Stimulated activated CD4-positive, alpha-beta T cell treated with anti-CD3 and anti-CD28 coated beads, Interleukin-1b, Interleukin-23, amount 100 ng/mL, for 48 hours (primary cell): ENCODE measurements around the gene SLC1A5.
A peak's percentile ranks its signal among the peaks of the same experiment; 100 is the strongest.
"Not testable (repeated sequence)": the region's sequence is repeated elsewhere in the genome, so short reads cannot be mapped to it uniquely, and the experiment has no call there.

Source experiments
- DNase-seq: peaks from one replicate; pipeline ENCODE4 v3.0.0-alpha.2; 2020

The SLC1A5 gene

DNA sequence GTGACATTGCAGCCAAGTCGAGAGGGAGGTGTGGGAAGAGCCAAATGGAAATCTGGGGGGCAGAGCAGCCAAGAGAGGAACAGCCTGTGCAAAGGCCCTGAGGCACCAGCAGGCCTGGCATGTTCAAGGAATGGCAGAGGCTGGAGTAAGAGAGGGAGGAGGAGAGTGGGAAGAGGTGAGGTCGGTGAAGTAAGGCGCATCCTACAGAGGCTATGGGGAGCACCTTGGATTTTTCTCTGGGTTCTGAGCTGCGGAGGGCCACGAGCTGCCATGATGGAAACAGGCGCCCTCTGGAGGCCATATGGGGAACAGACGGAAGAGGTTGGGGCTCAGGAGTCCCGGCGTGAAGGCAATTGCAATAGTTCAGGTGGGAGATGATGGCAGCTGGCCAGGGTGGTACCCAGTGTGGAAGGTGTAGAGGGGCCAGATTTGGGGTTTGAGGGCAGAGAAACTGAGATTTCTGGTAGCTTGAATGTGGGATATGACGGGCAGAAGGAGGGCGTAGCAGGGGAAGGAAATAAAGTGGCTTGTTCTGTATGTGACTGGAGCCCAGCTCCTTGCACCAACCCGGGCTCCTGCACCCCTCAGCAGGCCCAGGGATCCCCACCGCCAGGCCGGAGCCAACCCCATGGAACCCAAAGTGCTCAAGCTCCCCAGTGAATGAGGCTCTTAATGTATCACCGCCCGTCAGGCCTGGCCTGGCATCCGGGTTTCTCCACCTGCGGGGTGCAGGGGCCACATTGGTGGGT is 21.7 kb downstream of the SLC1A5 start:
- peak; percentile 67 for DNase-seq

GRCh38 chr19:46764817-46765291 is 23.5 kb downstream of the SLC1A5 start:
- DNase-seq = no peak

- DNase-seq = no peak
These were observed 26.0 kb downstream of the SLC1A5 start for GRCh38 chr19:46762245-46762890.

GRCh38 chr19:46761418-46761831 is 27.0 kb downstream of the SLC1A5 start:
- DNase-seq = no peak

- DNase-seq = not testable (repeated sequence)
These were observed 27.5 kb downstream of the SLC1A5 start for GRCh38 chr19:46760897-46761296.

GRCh38 chr19:46760363-46760762 is 28.0 kb downstream of the SLC1A5 start:
- no peak for DNase-seq

DNA sequence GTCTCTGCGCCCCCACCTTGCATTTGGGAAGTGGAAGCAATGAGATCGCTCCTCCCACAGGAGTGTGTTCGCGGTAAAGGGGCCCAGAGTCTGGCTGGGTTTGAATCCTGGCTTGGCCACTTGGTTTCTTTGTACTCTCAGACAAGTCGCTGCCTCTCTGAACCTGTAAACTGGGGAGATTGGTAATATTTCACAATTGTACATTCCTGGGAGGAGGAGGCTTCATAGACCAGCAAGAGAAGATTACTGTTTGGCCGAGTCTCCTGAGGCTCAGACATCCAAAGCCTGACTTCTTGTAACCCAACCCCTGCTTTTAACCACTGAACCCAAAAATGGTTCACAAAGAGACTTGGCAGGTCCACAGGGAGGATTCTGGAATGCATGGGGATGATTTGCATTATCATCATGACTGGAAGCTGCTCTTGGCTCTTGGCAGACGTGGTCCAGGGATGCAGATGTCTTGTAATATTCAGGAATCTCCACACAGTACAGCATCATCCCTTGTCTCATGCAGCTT is 28.5 kb downstream of the SLC1A5 start:
- DNase-seq = no peak

GRCh38 chr19:46759206-46759605 is 29.2 kb downstream of the SLC1A5 start:
- no peak for DNase-seq

GRCh38 chr19:46756544-46756888 is 31.9 kb downstream of the SLC1A5 start:
- DNase-seq = no peak

GRCh38 chr19:46755853-46756543 is 32.4 kb downstream of the SLC1A5 start:
- DNase-seq = no peak

GRCh38 chr19:46755077-46755852 is 33.1 kb downstream of the SLC1A5 start:
- DNase-seq = no peak

- DNase-seq = peak; percentile 62
These were observed 34.8 kb downstream of the SLC1A5 start for GRCh38 chr19:46753420-46754155.

- DNase-seq = peak; percentile 73
These were observed 39.9 kb downstream of the SLC1A5 start for GRCh38 chr19:46748325-46749109.

- peak; percentile 39 for DNase-seq
These were observed 41.9 kb downstream of the SLC1A5 start, which contains the start of gene STRN4 for GRCh38 chr19:46746281-46747057. Gene STRN4, minus strand, starts transcription at chr19:46746450. Its CDS starts 20 bp downstream, at chr19:46746430.

DNA sequence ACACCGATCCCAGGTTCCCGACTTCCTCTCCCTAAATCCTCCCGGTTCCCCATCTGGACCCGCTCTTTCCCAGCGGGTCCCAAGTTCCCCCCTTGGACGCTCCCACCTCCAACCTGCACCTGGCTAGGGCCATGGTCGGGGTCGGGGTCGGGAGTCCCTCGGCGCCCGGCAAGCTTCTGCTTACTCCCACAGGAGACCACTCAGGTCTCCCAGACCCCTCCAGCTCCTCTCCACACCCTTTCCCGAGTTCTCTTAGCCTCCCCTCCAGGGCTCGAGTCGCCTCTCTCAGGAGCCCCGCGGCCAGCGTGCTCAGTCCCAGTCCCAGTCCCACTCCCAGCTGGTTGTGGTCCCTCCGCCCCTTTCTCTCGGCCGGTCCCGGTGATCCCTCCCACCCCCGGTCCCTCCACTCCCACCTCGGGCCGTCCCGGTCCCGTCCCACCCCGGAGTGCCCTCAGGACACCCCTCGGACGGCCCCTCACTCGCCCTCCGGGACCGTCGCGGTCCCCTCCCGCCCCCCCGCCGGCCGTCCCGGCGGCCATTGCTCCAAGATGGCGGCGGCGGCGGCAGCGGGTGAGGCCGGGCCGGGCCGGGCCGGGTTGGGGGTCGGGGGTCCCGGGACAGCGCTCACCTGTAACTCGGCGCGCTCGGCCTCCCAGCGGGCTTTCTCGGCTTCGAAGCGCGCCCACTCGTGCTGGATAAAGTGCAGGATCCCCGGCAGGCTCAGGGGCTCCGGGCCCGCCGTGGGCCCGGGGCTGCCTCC is 42.7 kb downstream of the SLC1A5 start, which contains the start of gene FKRP:
TSS of gene FKRP (plus strand) at position 537 of the 760 bp plus-strand sequence. CDS start 9,394 bp downstream, outside the sequence.
- no peak for DNase-seq

DNA sequence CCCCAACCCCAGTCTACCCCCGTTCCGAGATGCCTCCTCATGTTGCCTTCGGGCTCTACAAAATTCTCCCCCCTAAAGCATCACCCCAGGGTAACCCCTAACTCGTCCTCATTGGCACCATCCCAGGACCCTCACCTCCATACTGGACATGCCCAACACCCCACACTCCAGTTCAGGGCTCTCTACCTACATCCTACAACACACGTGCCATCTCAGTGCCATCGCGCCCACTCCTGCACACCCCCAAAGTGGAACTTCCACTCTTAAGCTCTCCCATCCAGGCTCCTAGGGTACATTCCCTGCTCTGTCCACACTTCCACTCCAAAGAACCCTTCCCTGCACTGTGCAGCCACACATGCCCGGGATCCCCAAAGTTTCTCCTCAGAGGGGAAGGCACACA is 43.4 kb downstream of the SLC1A5 start:
- no peak for DNase-seq

- no peak for DNase-seq
These were observed 44.2 kb downstream of the SLC1A5 start for GRCh38 chr19:46744005-46744691.

GRCh38 chr19:46742926-46743480 is 45.4 kb downstream of the SLC1A5 start:
- DNase-seq = no peak
